HG03432 (cell line): ENCODE measurements around the gene RNF169.
"Not testable (repeated sequence)": the region's sequence is repeated elsewhere in the genome, so short reads cannot be mapped to it uniquely, and the experiment has no call there.

Experiments
- ATAC-seq: cut with Tn5 transposase; IDR thresholded peaks from one replicate; pipeline ENCODE4 v1.9.1; 2021; ENCODE audit warnings: mild to moderate bottlenecking, moderate library complexity; ENCODE audit not compliant: unreplicated experiment

RNF169 gene

GRCh38 chr11:74818283-74818946 lies 69.8 kb downstream of the RNF169 start:
- ATAC-seq, result no peak

DNA sequence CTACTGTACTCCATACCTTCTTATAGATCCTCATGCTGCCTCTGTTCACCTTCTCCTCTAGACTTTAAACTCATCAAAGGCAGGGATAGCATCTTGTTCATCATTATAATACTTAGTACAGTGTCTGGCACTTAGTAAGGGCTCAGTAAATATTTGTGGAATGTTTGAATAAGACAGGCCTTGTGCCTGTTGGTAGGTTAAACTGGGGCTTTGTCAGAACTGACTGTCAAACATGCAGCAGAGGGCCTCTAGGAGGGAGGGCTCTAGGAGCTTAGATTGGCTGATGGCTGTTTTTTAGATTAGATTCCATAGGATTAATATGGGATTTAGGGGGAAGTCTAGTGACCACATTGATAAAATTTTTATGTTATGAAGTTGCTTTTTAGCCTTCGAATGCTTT lies 70.8 kb downstream of the RNF169 start:
- ATAC-seq, result no peak

DNA sequence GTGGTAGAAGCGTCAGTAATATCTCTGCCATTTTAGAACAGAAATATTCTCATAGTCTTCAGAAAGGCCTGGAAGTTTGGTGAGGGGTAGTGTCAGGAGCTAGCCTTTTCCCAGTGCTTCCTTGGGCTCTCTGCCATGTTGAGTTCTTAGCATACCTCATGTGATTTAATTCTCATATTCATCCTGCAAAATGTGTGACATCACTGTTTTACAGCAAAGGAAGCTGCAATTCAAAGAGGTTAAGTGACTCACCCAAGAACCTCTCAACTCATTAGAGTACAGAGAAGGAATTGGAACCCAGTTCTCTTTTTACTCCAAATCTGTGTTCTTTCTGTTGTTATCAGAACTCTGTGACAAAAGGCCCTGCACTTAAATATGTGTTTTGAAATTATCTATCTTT lies 72.1 kb downstream of the RNF169 start:
- ATAC-seq, result no peak

GRCh38 chr11:74822170-74822569 lies 73.5 kb downstream of the RNF169 start:
- ATAC-seq, result no peak

DNA sequence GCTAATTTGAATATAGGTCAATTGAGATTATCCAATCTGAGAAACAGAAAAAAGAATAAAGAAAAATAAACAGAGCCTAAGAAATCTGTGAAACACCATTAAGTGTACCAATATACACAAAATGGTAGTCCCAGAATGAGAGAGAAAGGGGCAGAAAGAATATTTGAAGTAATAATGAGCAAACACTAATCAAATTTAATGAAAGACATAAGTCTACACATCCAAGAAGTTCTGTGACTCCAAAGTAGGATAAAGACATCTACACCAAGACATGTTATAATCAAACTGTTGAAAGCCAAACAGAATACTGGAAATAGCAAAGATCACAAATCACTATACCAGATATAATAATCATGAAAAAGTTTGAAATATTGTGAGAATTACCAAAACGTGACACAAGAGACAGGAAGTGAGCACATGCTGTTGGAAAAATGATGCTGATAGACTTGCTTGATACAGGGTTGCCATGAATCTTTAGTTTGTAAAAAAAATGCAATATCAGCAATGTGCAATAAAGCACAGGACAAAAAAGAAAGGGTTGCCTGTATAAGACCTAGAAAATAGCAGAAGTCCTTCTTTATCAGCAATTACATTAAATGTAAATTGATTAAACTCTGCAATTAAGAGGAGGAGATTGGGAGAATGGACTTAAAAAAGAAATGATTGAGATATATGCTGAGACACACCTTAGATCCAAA lies 75.8 kb downstream of the RNF169 start:
- no peak for ATAC-seq

DNA sequence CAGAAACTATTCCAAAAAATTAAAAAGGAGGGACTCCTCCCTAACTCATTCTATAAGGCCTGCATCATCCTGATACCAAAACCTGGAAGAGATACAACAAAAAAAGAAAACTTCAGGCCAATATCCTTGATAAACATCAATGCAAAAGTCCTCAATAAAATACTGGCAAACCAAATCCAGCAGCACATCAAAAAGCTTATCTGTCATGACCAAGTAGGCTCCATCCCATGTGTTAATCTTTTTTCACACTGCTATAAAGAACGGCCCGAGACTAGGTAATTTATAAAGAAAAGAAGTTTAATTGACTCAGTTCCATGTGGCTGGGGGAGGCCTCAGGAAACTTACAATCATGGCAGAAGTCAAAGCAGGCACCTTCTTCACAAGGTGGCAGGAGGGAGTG lies 76.9 kb downstream of the RNF169 start:
- not testable (repeated sequence) for ATAC-seq

- no peak for ATAC-seq
These were observed 78.3 kb downstream of the RNF169 start for GRCh38 chr11:74826901-74827300.

- no peak for ATAC-seq
These were observed 88.5 kb downstream of the RNF169 start for GRCh38 chr11:74837191-74837590.

DNA sequence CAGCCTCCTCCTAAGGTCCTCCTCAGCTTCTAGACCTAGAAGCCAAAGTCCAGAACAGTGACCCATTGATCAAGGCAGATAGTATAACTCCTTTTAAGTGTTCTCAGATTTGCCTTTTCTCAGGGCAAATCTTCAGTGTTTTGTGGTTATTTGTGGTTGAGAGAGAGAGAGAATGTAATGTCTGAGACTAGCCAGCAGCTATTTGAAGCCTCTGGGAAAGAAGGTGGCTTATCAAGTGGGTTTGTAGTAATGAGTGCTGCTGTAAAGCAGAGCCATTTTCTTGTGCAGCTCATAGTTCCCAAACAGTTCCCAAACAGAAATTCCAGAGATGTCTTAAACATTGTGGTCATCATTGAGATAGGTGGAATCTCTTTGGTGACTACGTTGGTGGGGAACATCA lies 89.5 kb downstream of the RNF169 start:
- ATAC-seq, result no peak

DNA sequence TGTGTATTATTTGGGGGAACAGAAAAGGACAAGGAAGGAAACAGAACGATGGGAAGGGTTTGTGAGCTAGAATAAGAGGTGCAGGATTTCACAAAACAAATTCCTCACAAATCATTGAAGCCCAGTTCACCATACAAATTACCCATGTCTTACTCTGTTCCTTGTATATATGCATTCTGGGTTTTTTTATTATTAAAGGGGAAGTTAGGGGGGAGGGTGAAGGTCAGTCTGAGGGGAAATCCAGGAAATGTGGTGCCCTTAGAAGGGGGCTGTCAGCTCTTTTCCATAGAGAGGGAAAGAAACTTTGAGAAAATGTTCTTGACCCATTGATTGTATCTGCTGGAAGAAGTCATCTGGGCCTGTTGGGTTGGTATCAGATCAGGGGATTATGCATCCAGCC lies 90.8 kb downstream of the RNF169 start:
- ATAC-seq, result no peak

GRCh38 chr11:74839971-74840370 lies 91.3 kb downstream of the RNF169 start:
- no peak for ATAC-seq

- ATAC-seq, result no peak
These were observed 91.8 kb downstream of the RNF169 start for GRCh38 chr11:74840486-74840885.

- ATAC-seq, result no peak
These were observed 94.3 kb downstream of the RNF169 start for GRCh38 chr11:74842967-74843366.

GRCh38 chr11:74844072-74844471 lies 95.4 kb downstream of the RNF169 start:
- no peak for ATAC-seq

DNA sequence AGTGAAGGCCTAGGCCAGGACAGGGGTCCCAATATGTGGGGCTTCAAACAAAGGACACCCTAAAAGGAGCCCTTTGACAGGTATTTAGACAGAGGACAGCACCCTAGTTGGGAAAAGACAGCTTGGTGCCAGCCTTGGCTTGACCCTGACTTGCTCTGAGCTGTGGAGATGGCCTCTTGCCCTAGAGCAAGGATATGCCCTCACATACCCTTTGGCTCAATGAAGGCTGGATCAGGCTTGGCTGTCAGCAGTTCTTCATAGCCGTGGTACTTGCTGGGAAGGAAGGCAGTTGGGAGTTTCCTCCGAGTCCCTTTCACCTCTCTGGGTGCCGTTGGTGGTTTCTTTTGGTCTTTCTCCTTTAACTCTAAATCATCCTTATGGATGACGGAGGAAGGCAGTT lies 96.2 kb downstream of the RNF169 start:
- ATAC-seq, result no peak

DNA sequence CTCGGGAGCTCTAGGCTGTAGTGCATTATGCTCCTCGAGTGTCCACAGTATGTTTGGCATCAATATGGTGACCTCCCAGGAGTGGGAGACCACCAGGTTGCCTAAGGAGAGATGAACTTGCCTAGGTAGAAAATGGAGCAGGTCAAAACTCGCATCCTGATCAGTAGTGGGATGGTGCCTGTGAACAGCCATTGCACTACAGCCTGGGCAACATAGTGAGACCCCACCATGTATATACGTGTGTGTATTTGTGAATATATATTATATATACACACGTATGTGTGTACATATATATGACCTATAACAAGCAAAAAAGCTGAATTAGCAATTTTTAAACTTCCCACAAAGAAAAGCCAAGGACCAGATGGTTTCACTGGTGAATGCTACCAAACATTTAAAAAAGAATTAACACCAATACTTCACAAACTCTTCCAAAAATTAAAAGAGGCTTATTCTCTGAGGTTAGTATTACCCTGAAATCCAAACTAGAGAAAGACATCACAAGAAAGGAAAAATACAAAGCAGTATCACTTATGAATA lies 97.4 kb downstream of the RNF169 start:
- ATAC-seq, result no peak

GRCh38 chr11:74846770-74847169 lies 98.1 kb downstream of the RNF169 start:
- ATAC-seq, result no peak

- no peak for ATAC-seq
These were observed 98.7 kb downstream of the RNF169 start for GRCh38 chr11:74847395-74847794.

GRCh38 chr11:74847895-74848294 lies 99.2 kb downstream of the RNF169 start:
- ATAC-seq, result no peak

- ATAC-seq, result no peak
These were observed 101.1 kb downstream of the RNF169 start for GRCh38 chr11:74849525-74850391.

GRCh38 chr11:74853223-74853622 lies 104.6 kb downstream of the RNF169 start:
- ATAC-seq, result no peak

- ATAC-seq, result no peak
These were observed 112.1 kb downstream of the RNF169 start for GRCh38 chr11:74860743-74861142.
